GM06990 (cell line): ENCODE data around the gene ECPAS.

Experiments
- DNase-seq: peaks from one replicate; pipeline ENCODE4 v3.0.0-alpha.2; 2011; ENCODE audit not compliant: insufficient read length; ENCODE audit errors: extremely low read depth
- H3K27me3 ChIP-seq: replicated peaks from 2 replicates; pipeline ENCODE4 v1.6.0; 2011; ENCODE audit warnings: low read length; ENCODE audit not compliant: control insufficient read depth, insufficient read depth
- H3K36me3 ChIP-seq: 2 replicates; pipeline ENCODE4 v1.5.1; 2011; ENCODE audit warnings: low read length; ENCODE audit not compliant: control insufficient read depth, insufficient read depth
- H3K4me3 ChIP-seq: replicated peaks from 2 replicates; pipeline ENCODE4 v1.5.1; 2011; ENCODE audit warnings: low read depth, mild to moderate bottlenecking, control low read depth, low read length
- TF ChIP-seq, protein P1 (sequence below): IDR thresholded peaks from 2 replicates; pipeline ENCODE4 v1.5.1; 2011; ENCODE audit warnings: low read length, control low read depth, mild to moderate bottlenecking, inconsistent platforms; ENCODE audit not compliant: insufficient read depth, poor library complexity, severe bottlenecking

ECPAS gene

GRCh38 chr9:111481885-111482636 is 2.1 kb downstream of the ECPAS start:
- Histone ChIP-seq H3K4me3 (peak overlapping the region; percentile 90), H3K36me3 (no peaks in the 10 kb centered on the region), H3K27me3 (no peaks in the 10 kb centered on the region)
- TF ChIP-seq, protein P1, sequence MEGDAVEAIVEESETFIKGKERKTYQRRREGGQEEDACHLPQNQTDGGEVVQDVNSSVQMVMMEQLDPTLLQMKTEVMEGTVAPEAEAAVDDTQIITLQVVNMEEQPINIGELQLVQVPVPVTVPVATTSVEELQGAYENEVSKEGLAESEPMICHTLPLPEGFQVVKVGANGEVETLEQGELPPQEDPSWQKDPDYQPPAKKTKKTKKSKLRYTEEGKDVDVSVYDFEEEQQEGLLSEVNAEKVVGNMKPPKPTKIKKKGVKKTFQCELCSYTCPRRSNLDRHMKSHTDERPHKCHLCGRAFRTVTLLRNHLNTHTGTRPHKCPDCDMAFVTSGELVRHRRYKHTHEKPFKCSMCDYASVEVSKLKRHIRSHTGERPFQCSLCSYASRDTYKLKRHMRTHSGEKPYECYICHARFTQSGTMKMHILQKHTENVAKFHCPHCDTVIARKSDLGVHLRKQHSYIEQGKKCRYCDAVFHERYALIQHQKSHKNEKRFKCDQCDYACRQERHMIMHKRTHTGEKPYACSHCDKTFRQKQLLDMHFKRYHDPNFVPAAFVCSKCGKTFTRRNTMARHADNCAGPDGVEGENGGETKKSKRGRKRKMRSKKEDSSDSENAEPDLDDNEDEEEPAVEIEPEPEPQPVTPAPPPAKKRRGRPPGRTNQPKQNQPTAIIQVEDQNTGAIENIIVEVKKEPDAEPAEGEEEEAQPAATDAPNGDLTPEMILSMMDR = no peak
- no peak for DNase-seq

DNA sequence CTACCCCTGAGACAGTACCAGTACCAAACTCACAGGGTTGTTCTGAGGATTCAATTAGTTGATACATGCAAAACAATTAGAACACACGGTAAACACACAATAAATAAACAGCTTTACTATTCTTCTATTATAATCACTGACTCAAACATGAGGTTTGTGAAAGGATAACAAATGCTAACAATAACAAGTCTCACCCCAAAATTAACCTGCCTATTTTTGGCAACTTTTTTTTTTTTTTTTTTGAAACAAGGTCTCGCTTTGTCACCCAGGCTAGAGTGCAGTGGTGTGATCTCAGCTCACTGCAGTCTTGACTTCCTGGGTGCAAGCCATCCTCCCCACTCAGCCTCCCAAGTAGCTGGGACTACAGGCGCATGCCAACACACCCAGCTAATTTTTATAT is 6.5 kb downstream of the ECPAS start:
- no peak for DNase-seq
- H3K27me3 ChIP-seq = no peaks in the 10 kb centered on the region
- TF ChIP-seq, protein P1 = no peak
- H3K36me3 ChIP-seq = no peaks in the 10 kb centered on the region; the same call in 1 of the 2 replicates
- no peak overlapping the region for H3K4me3 ChIP-seq

- Histone ChIP-seq H3K27me3 (no peaks in the 10 kb centered on the region), H3K36me3 (no peaks in the 10 kb centered on the region; the same call in none of the 2 replicates), H3K4me3 (no peak overlapping the region)
- TF ChIP-seq, protein P1 = no peak
- DNase-seq = no peak
Observed at GRCh38 chr9:111475195-111475594, 9.0 kb downstream of the ECPAS start.

DNA sequence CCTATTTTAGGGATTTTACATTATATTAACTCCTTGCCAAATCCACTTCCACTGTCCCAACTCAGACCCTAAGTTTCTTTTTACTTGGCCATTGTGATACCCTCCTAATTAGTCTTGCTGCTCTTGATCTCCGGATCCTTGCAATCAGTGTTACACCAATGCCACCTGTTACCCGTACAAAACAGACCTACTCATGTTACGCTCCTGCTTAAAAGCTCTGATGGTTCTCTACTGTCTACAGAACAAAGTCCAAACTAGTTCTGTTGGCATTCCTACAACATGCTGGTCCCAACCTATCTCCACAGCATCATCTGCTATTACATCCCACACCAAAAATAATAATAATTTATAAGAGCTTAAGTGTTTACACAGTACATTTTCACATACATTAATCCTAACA is 9.8 kb downstream of the ECPAS start:
- no peaks in the 10 kb centered on the region; the same call in none of the 2 replicates for H3K36me3 ChIP-seq
- H3K4me3 ChIP-seq = no peak overlapping the region
- DNase-seq = no peak
- TF ChIP-seq, protein P1 = no peak
- H3K27me3 ChIP-seq = no peaks in the 10 kb centered on the region

DNA sequence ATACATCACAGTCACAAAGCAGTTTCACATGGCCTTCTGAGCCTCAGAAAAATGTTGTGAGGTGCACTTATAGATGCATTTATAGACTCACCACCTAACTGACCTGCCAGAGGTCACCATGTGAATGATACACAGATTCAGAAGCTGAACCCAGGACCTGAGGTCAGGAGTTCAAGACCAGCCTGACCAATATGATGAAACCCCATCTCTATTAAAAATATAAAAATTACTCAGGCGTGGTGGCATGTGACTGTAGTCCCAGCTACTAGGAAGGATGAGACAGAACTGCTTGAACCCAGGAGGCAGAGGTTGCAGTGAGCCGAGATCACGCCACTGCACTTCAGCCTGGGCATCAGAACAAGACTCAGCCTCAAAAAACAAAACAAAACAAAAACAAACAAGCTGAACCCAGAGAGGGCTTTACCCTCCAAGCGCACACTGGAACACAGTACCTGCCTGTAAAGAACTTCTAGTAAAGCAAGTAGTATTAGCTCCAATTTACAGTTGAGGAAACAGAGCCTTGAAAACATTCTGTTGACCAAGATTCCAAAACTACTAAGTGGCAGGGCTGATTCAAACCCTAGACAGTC is 16.3 kb downstream of the ECPAS start:
- no peaks in the 10 kb centered on the region for H3K27me3 ChIP-seq
- TF ChIP-seq, protein P1 = no peak
- H3K36me3 ChIP-seq = no peaks in the 10 kb centered on the region; the same call in 1 of the 2 replicates
- no peak overlapping the region for H3K4me3 ChIP-seq
- DNase-seq = no peak
